Endodermal cell (in vitro differentiated cells): ENCODE results near the gene CDC14A. TPM values are rescaled to one million over a fixed set of nuclear protein-coding genes. Genes with fewer than 3 reads are reported as not detected.

Experiments used
- DNase-seq: peaks from one replicate; pipeline ENCODE4 v3.0.0-alpha.2; 2017
- H3K27ac ChIP-seq: 2 replicates; pipeline ENCODE4 v1.5.1; 2013; ENCODE audit warnings: mild to moderate bottlenecking, low read depth, low read length, moderate library complexity
- H3K27me3 ChIP-seq: 2 replicates; pipeline ENCODE4 v1.6.1; 2013; ENCODE audit warnings: mild to moderate bottlenecking, low read length, moderate library complexity; ENCODE audit not compliant: insufficient read depth, control insufficient read depth, poor library complexity, severe bottlenecking
- H3K36me3 ChIP-seq: 2 replicates; pipeline ENCODE4 v1.7.0; 2013; ENCODE audit warnings: mild to moderate bottlenecking, low read length, moderate library complexity; ENCODE audit not compliant: control insufficient read depth, insufficient read depth
- H3K4me1 ChIP-seq: one replicate; pipeline ENCODE4 v1.7.0; 2013; ENCODE audit warnings: low read length; ENCODE audit not compliant: control insufficient read depth, insufficient read depth
- H3K4me3 ChIP-seq: 2 replicates; pipeline ENCODE4 v1.5.1; 2013; ENCODE audit warnings: mild to moderate bottlenecking, low read length, moderate library complexity
- H3K9ac ChIP-seq: 2 replicates; pipeline ENCODE4 v1.6.1; 2013; ENCODE audit warnings: mild to moderate bottlenecking, low read length, moderate library complexity; ENCODE audit not compliant: poor library complexity, severe bottlenecking; ENCODE audit errors: extremely low read depth
- H3K9me3 ChIP-seq: 2 replicates; pipeline ENCODE4 v1.6.1; 2013; ENCODE audit warnings: mild to moderate bottlenecking, low read length, moderate library complexity; ENCODE audit not compliant: control insufficient read depth
- H3K27ac Mint-ChIP-seq: 2 replicates; pipeline ENCODE4 v1.8.0; 2020; ENCODE audit warnings: mixed read lengths
- H3K27me3 Mint-ChIP-seq: 2 replicates; pipeline ENCODE4 v1.8.0; 2021; ENCODE audit warnings: mild to moderate bottlenecking, mixed read lengths; ENCODE audit not compliant: insufficient read depth
- H3K36me3 Mint-ChIP-seq: 2 replicates; pipeline ENCODE4 v1.8.0; 2020; ENCODE audit warnings: low read depth, mixed read lengths
- H3K4me1 Mint-ChIP-seq: 2 replicates; pipeline ENCODE4 v1.8.0; 2020; ENCODE audit warnings: mixed read lengths
- H3K4me3 Mint-ChIP-seq: 2 replicates; pipeline ENCODE4 v1.8.0; 2020; ENCODE audit warnings: mild to moderate bottlenecking, moderate library complexity, mixed read lengths
- H3K9me3 Mint-ChIP-seq: 2 replicates; pipeline ENCODE4 v1.8.0; 2020; ENCODE audit warnings: mild to moderate bottlenecking, mixed read lengths
- WGBS, 2 experiments: methylation state at CpG; one replicate each; pipeline versions ENCODE4 v1.1.5 to v1.1.7; 2013; ENCODE audit warnings: missing lambda C conversion rate in 2 of 2, mixed read lengths in 1 of 2; ENCODE audit not compliant: insufficient coverage in 1 of 2, insufficient read length in 1 of 2; 5-methylcytosine and 5-hydroxymethylcytosine counted together
- total RNA-seq, 2 donors: library from RNA; stranded (reverse); fragmentation: NEBNext Ultra II Directional in 1 of 2; extraction: Animal tissue kit (Norgen Biotek cat#: 25700) in 1 of 2; gene quantifications; 2 replicates in 1 of 2; 3 replicates in 1 of 2; pipeline ENCODE4 v1.2.1, GENCODE V29; 2021
- TF ChIP-seq, protein P1 (sequence below): fragments of 200-600 bp; sonication (generic); conservative IDR thresholded peaks from 2 replicates; pipeline ENCODE4 v1.5.0; 2021; ENCODE audit warnings: antibody characterized with exemption, mild to moderate bottlenecking

CDC14A gene
- total RNA-seq, 2 donors from 2014 or later, result 14.5 to 17.6 TPM

DNA sequence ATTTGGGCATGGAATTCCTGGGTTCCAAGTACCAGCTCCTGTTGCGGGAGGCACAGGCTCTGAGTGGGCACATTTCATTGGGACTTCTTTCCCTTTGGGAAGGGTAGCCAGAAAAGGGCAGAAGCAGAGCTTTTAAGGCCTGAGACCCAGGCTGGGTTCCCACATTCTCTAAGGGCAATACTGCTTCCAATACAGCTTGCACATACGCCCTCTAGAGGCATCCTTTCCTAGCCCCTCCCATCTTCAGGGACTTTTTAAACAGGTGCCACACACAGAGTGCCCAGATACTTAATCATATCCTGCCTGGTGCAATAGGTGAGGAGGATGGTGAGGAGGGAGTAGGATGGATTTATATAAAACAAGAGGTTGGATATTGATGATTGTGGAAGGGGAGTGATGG, 191.3 kb downstream of the CDC14A start:
- H3K4me3 ChIP-seq, result no peak overlapping the region
- H3K36me3 Mint-ChIP-seq, result no peaks in the 10 kb centered on the region
- no peaks in the 10 kb centered on the region for H3K9me3 Mint-ChIP-seq
- no peaks in the 10 kb centered on the region for H3K36me3 ChIP-seq
- no peaks in the 10 kb centered on the region for H3K4me1 ChIP-seq
- peak; percentile 76 for DNase-seq
- H3K9ac ChIP-seq, result no peak overlapping the region
- peaks cover 54% of the 10 kb centered on the region for H3K27me3 Mint-ChIP-seq
- H3K27me3 ChIP-seq, result peaks cover 42% of the 10 kb centered on the region
- no peak overlapping the region for H3K27ac ChIP-seq
- WGBS, 2 experiments, result 61 to 100% methylated on average over 1 to 2 of the region's 2 CpGs
- H3K27ac Mint-ChIP-seq, result no peak overlapping the region
- TF ChIP-seq, protein P1, sequence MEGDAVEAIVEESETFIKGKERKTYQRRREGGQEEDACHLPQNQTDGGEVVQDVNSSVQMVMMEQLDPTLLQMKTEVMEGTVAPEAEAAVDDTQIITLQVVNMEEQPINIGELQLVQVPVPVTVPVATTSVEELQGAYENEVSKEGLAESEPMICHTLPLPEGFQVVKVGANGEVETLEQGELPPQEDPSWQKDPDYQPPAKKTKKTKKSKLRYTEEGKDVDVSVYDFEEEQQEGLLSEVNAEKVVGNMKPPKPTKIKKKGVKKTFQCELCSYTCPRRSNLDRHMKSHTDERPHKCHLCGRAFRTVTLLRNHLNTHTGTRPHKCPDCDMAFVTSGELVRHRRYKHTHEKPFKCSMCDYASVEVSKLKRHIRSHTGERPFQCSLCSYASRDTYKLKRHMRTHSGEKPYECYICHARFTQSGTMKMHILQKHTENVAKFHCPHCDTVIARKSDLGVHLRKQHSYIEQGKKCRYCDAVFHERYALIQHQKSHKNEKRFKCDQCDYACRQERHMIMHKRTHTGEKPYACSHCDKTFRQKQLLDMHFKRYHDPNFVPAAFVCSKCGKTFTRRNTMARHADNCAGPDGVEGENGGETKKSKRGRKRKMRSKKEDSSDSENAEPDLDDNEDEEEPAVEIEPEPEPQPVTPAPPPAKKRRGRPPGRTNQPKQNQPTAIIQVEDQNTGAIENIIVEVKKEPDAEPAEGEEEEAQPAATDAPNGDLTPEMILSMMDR, result peak; percentile 82
- no peaks in the 10 kb centered on the region for H3K4me1 Mint-ChIP-seq
- no peak overlapping the region for H3K4me3 Mint-ChIP-seq
- peaks cover 3% of the 10 kb centered on the region for H3K9me3 ChIP-seq

DNA sequence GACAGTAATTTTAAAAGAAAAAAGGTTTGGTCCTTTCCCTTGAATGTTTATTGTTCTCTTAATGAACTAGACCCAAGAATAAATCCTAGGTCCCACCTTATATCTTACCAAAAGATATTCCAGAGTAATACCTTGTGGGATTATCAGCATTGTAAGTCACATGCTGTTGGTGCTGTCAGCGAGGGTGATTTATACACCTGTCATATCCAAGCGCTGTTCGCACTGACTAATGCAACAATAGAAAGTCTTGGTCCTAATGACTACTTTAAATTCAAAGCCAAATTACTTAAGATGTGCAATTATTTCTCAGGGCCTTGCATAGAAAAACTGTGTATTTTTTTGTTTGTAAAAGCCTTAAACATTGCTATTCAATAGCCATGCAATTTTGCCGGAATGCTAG, 192.5 kb downstream of the CDC14A start:
- H3K4me3 Mint-ChIP-seq, result no peak overlapping the region
- H3K27me3 ChIP-seq, result peaks cover 31% of the 10 kb centered on the region
- no peak overlapping the region for H3K4me3 ChIP-seq
- H3K27me3 Mint-ChIP-seq, result peaks cover 43% of the 10 kb centered on the region
- no peaks in the 10 kb centered on the region for H3K9me3 Mint-ChIP-seq
- H3K27ac Mint-ChIP-seq, result no peak overlapping the region
- WGBS, 2 experiments, result 92 to 98% methylated on average over 4 of the region's 4 CpGs
- no peak overlapping the region for H3K27ac ChIP-seq
- no peak overlapping the region for H3K9ac ChIP-seq
- no peaks in the 10 kb centered on the region for H3K4me1 ChIP-seq
- H3K36me3 Mint-ChIP-seq, result no peaks in the 10 kb centered on the region
- TF ChIP-seq, protein P1, result no peak
- DNase-seq, result no peak
- H3K4me1 Mint-ChIP-seq, result no peaks in the 10 kb centered on the region
- H3K9me3 ChIP-seq, result peaks cover 3% of the 10 kb centered on the region
- no peaks in the 10 kb centered on the region for H3K36me3 ChIP-seq

DNA sequence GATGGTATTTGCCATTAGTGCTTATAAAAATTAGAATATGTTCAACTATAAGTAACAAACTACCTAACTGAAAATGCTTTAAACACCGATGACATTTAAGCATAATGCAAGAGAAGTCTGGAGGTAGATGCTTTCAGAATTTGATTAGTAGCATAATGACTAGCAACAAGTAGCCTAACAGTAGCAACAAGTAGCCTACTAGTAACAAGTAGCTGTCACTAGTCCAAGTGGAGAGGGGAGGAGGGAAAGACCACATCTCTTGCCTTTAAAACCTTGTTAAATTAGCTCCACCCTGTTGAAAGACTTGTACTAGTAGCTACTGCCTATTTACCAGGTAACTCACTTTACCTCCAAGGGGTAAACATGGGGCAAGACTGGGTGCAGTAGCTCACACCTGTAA, 193.5 kb downstream of the CDC14A start:
- Histone ChIP-seq H3K27ac (no peak overlapping the region), H3K4me3 (no peak overlapping the region), H3K27me3 (peaks cover 20% of the 10 kb centered on the region), H3K9me3 (no peaks in the 10 kb centered on the region), H3K4me1 (no peaks in the 10 kb centered on the region), H3K9ac (no peak overlapping the region), H3K36me3 (no peaks in the 10 kb centered on the region)
- WGBS, 2 experiments, result 86 to 100% methylated on average over 1 of the region's 1 CpG
- no peak for DNase-seq
- Mint-ChIP-seq H3K27ac (no peak overlapping the region), H3K9me3 (peaks cover 3% of the 10 kb centered on the region), H3K4me1 (no peaks in the 10 kb centered on the region), H3K4me3 (no peak overlapping the region), H3K36me3 (no peaks in the 10 kb centered on the region), H3K27me3 (peaks cover 35% of the 10 kb centered on the region)
- TF ChIP-seq, protein P1, result no peak
